MCF 10A (cell line): ENCODE measurements around the gene AUTS2. TPM values are rescaled to one million over a fixed set of nuclear protein-coding genes. Genes with fewer than 3 reads are reported as not detected.

Experiments used
- BruUV-seq: library from RNA; stranded (reverse); fragments of 400-500 nt; replicated peaks from 2 replicates; lab custom pipeline; 2021; lab: Mats Ljungman, UMichigan
- CTCF ChIA-PET: fragments of 300-600 bp; sonication (Branson Sonifier 250); formaldehyde crosslinking; extraction: SDS; loops from one replicate; lab custom pipeline; 2021; ENCODE audit warnings: antibody characterized with exemption, inconsistent platforms; lab: Yijun Ruan, JAX
- POLR2A ChIA-PET: fragments of 300-600, 350-650 bp; sonication (Branson Sonifier 250); formaldehyde crosslinking; extraction: SDS; loops from one replicate; lab custom pipeline; 2020; ENCODE audit warnings: antibody characterized with exemption, inconsistent platforms; lab: Yijun Ruan, JAX
- DNase-seq: peaks from one replicate; pipeline ENCODE4 v3.0.0-alpha.2; 2018; ENCODE audit not compliant: unreplicated experiment
- H3K27ac Mint-ChIP-seq: one replicate; pipeline ENCODE4 v1.8.0; 2022; ENCODE audit warnings: mild to moderate bottlenecking, low read depth, mixed read lengths; ENCODE audit not compliant: unreplicated experiment
- H3K27me3 Mint-ChIP-seq: one replicate; pipeline ENCODE4 v1.8.0; 2022; ENCODE audit warnings: mixed read lengths; ENCODE audit not compliant: insufficient read depth, unreplicated experiment
- H3K36me3 Mint-ChIP-seq: one replicate; pipeline ENCODE4 v1.8.0; 2022; ENCODE audit warnings: mild to moderate bottlenecking, moderate library complexity, mixed read lengths; ENCODE audit not compliant: insufficient read depth, unreplicated experiment
- H3K4me1 Mint-ChIP-seq: one replicate; pipeline ENCODE4 v1.8.0; 2022; ENCODE audit warnings: mixed read lengths; ENCODE audit not compliant: insufficient read depth, unreplicated experiment
- H3K4me3 Mint-ChIP-seq: one replicate; pipeline ENCODE4 v1.8.0; 2022; ENCODE audit warnings: mild to moderate bottlenecking, moderate library complexity, mixed read lengths; ENCODE audit not compliant: unreplicated experiment
- H3K9me3 Mint-ChIP-seq: one replicate; pipeline ENCODE4 v1.8.0; 2022; ENCODE audit warnings: mixed read lengths; ENCODE audit not compliant: unreplicated experiment
- CTCF ChIP-seq: fragments of 200-600 bp; IDR thresholded peaks from one replicate; pipeline ENCODE4 v1.8.0; 2022; ENCODE audit warnings: antibody characterized with exemption, mild to moderate bottlenecking; ENCODE audit not compliant: unreplicated experiment
- intact Hi-C: fragments of 100-400 bp; cut with micrococcal nuclease; formaldehyde crosslinking; loops from 2 replicates; pipeline ENCODE4 v1.14.1; 2022
- total RNA-seq: library from RNA; stranded (reverse); gene quantifications from 2 replicates; pipeline ENCODE4 v1.2.3, GENCODE V29; 2022

Gene AUTS2
- total RNA-seq, 1 experiment from 2014 or later = 1.3 TPM

- intact Hi-C loops = no loop called here
- Mint-ChIP-seq H3K36me3 (no peaks in the 10 kb centered on the region), H3K27me3 (no peaks in the 10 kb centered on the region), H3K4me3 (no peak overlapping the region), H3K4me1 (no peaks in the 10 kb centered on the region), H3K9me3 (no peaks in the 10 kb centered on the region), H3K27ac (no peak overlapping the region)
- TF ChIP-seq CTCF = no peak
- no peak for DNase-seq
- CTCF ChIA-PET = no interaction called here
- no TSS peak for BruUV-seq
- POLR2A ChIA-PET = no interaction called here
Observed at GRCh38 chr7:70589590-70589989, 991.3 kb downstream of the AUTS2 start.

GRCh38 chr7:70590126-70590854 lies 992.0 kb downstream of the AUTS2 start:
- BruUV-seq = no TSS peak
- Mint-ChIP-seq H3K4me3 (no peak overlapping the region), H3K27me3 (no peaks in the 10 kb centered on the region), H3K27ac (no peak overlapping the region), H3K9me3 (no peaks in the 10 kb centered on the region), H3K36me3 (no peaks in the 10 kb centered on the region), H3K4me1 (no peaks in the 10 kb centered on the region)
- ChIA-PET POLR2A (no interaction called here), CTCF (no interaction called here)
- DNase-seq = no peak
- TF ChIP-seq CTCF = no peak
- intact Hi-C loops = no loop called here

GRCh38 chr7:70591643-70592042 lies 993.4 kb downstream of the AUTS2 start:
- no peaks in the 10 kb centered on the region for H3K36me3 Mint-ChIP-seq
- TF ChIP-seq CTCF = no peak
- H3K9me3 Mint-ChIP-seq = no peaks in the 10 kb centered on the region
- POLR2A ChIA-PET = no interaction called here
- H3K27ac Mint-ChIP-seq = no peak overlapping the region
- no TSS peak for BruUV-seq
- H3K4me3 Mint-ChIP-seq = no peak overlapping the region
- no peak for DNase-seq
- CTCF ChIA-PET = no interaction called here
- H3K27me3 Mint-ChIP-seq = no peaks in the 10 kb centered on the region
- H3K4me1 Mint-ChIP-seq = no peaks in the 10 kb centered on the region
- intact Hi-C loops = no loop called here

DNA sequence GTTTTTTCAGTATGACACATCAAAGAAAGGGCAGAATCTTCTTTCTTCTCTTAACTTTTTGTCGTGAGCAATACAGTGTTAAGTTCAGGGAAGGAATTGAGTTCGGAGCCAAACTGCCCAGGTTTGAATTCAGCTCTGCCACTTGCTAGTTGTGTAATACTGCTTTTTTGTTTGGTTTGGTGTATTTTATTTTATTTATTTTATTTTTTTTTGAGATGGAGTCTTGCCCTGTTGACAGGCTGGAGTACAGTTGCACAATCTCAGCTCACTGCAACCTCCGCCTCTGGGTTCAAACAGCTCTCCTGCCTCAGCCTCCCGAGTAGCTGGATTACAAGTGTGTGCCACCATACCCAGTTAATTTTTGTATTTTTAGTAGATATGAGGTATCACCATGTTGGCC lies 993.9 kb downstream of the AUTS2 start:
- no peak overlapping the region for H3K27ac Mint-ChIP-seq
- no peak for TF ChIP-seq CTCF
- CTCF ChIA-PET = no interaction called here
- H3K27me3 Mint-ChIP-seq = no peaks in the 10 kb centered on the region
- POLR2A ChIA-PET = no interaction called here
- no peaks in the 10 kb centered on the region for H3K4me1 Mint-ChIP-seq
- intact Hi-C loops = no loop called here
- BruUV-seq = no TSS peak
- H3K4me3 Mint-ChIP-seq = no peak overlapping the region
- no peaks in the 10 kb centered on the region for H3K9me3 Mint-ChIP-seq
- no peak for DNase-seq
- H3K36me3 Mint-ChIP-seq = no peaks in the 10 kb centered on the region
